Activated B cell treated with CpG ODN at 0.5 μM for 24 hours (primary cell): ENCODE measurements around the gene CDK8. TPM values are rescaled to one million over a fixed set of nuclear protein-coding genes. Genes with fewer than 3 reads are reported as not detected.

Source experiments
- ATAC-seq: fragments of 200-7000 bp; cut with Tn5 transposase; one replicate; pipeline ENCODE4 v1.10.0; 2021; ENCODE audit warnings: low read depth, mild to moderate bottlenecking, moderate library complexity
- CTCF ChIA-PET: fragments of 350-600 bp; sonication (Branson Sonifier 250); formaldehyde crosslinking; loops from one replicate; lab custom pipeline; 2021; ENCODE audit warnings: antibody characterized with exemption; lab: Charles Lee
- POLR2A ChIA-PET: fragments of 350-600 bp; sonication (Branson Sonifier 250); formaldehyde crosslinking; loops from one replicate; lab custom pipeline; 2021; ENCODE audit warnings: antibody characterized with exemption; lab: Charles Lee
- DNase-seq: peaks from one replicate; pipeline ENCODE4 v3.0.0; 2022
- H3K27ac Mint-ChIP-seq: one replicate; pipeline ENCODE4 v1.8.0; 2020; ENCODE audit warnings: mixed read lengths
- H3K27me3 Mint-ChIP-seq: one replicate; pipeline ENCODE4 v1.8.0; 2021; ENCODE audit warnings: mixed read lengths
- H3K36me3 Mint-ChIP-seq: one replicate; pipeline ENCODE4 v1.8.0; 2021; ENCODE audit warnings: low read depth, mixed read lengths
- H3K4me1 Mint-ChIP-seq: one replicate; pipeline ENCODE4 v1.8.0; 2021; ENCODE audit warnings: mixed read lengths
- H3K4me3 Mint-ChIP-seq: one replicate; pipeline ENCODE4 v1.8.0; 2020; ENCODE audit warnings: mild to moderate bottlenecking, mixed read lengths
- H3K9me3 Mint-ChIP-seq: one replicate; pipeline ENCODE4 v1.8.0; 2020; ENCODE audit warnings: mixed read lengths
- CTCF ChIP-seq: fragments of 200-600 bp; IDR thresholded peaks from one replicate; pipeline ENCODE4 v1.8.0; 2022; ENCODE audit warnings: antibody characterized with exemption, mild to moderate bottlenecking
- intact Hi-C: fragments of 100-400 bp; cut with micrococcal nuclease; formaldehyde crosslinking; loops from one replicate; pipeline ENCODE4 v1.15.1; 2024
- total RNA-seq: library from RNA; stranded (reverse); gene quantifications from 2 replicates; pipeline ENCODE4 v1.2.3, GENCODE V29; 2022

Gene CDK8
- total RNA-seq, 1 donor from 2014 or later: 12.8 TPM

- Mint-ChIP-seq H3K9me3 (no peaks in the 10 kb centered on the region), H3K27me3 (no peaks in the 10 kb centered on the region), H3K36me3 (no peaks in the 10 kb centered on the region), H3K4me1 (peaks cover 31% of the 10 kb centered on the region), H3K4me3 (no peak overlapping the region), H3K27ac (no peak overlapping the region)
- ChIA-PET CTCF (no interaction called here), POLR2A (no interaction called here)
- DNase-seq (no peak), ATAC-seq (no peak)
- intact Hi-C loops: no loop called here
- no peak for TF ChIP-seq CTCF
Measured at GRCh38 chr13:26320766-26321165, 66.8 kb downstream of the CDK8 start.

GRCh38 chr13:26323127-26323526 lies 69.2 kb downstream of the CDK8 start:
- TF ChIP-seq CTCF: no peak
- intact Hi-C loops: no loop called here
- Mint-ChIP-seq H3K9me3 (no peaks in the 10 kb centered on the region), H3K27me3 (no peaks in the 10 kb centered on the region), H3K4me3 (no peak overlapping the region), H3K4me1 (peaks cover 37% of the 10 kb centered on the region), H3K27ac (no peak overlapping the region), H3K36me3 (no peaks in the 10 kb centered on the region)
- CTCF ChIA-PET: no interaction called here
- POLR2A ChIA-PET: no interaction called here
- ATAC-seq (no peak), DNase-seq (no peak)

- POLR2A ChIA-PET: no interaction called here
- DNase-seq (no peak), ATAC-seq (no peak)
- Mint-ChIP-seq H3K27ac (no peak overlapping the region), H3K4me3 (no peak overlapping the region), H3K9me3 (no peaks in the 10 kb centered on the region), H3K27me3 (no peaks in the 10 kb centered on the region), H3K4me1 (peaks cover 38% of the 10 kb centered on the region), H3K36me3 (no peaks in the 10 kb centered on the region)
- CTCF ChIA-PET: no interaction called here
- intact Hi-C loops: no loop called here
- no peak for TF ChIP-seq CTCF
Measured at GRCh38 chr13:26323764-26324163, 69.8 kb downstream of the CDK8 start.

GRCh38 chr13:26324294-26324693 lies 70.4 kb downstream of the CDK8 start:
- no peak for DNase-seq
- H3K27me3 Mint-ChIP-seq: no peaks in the 10 kb centered on the region
- intact Hi-C loops: no loop called here
- ChIA-PET POLR2A (no interaction called here), CTCF (no interaction called here)
- H3K4me1 Mint-ChIP-seq: peaks cover 38% of the 10 kb centered on the region
- no peak overlapping the region for H3K4me3 Mint-ChIP-seq
- peaks cover 2% of the 10 kb centered on the region for H3K9me3 Mint-ChIP-seq
- ATAC-seq: no peak
- no peak overlapping the region for H3K27ac Mint-ChIP-seq
- H3K36me3 Mint-ChIP-seq: no peaks in the 10 kb centered on the region
- TF ChIP-seq CTCF: no peak

GRCh38 chr13:26324867-26325266 lies 70.9 kb downstream of the CDK8 start:
- Mint-ChIP-seq H3K9me3 (peaks cover 2% of the 10 kb centered on the region), H3K36me3 (peaks cover 2% of the 10 kb centered on the region), H3K4me1 (peaks cover 38% of the 10 kb centered on the region), H3K4me3 (no peak overlapping the region), H3K27me3 (no peaks in the 10 kb centered on the region), H3K27ac (no peak overlapping the region)
- DNase-seq (no peak), ATAC-seq (no peak)
- ChIA-PET CTCF (no interaction called here), POLR2A (no interaction called here)
- intact Hi-C loops: no loop called here
- no peak for TF ChIP-seq CTCF
